PC-9 (cell line): ENCODE data around the gene TRIM43. TPM values are rescaled to one million over a fixed set of nuclear protein-coding genes. Genes with fewer than 3 reads are reported as not detected.
"Not testable (repeated sequence)": the region's sequence is repeated elsewhere in the genome, so short reads cannot be mapped to it uniquely, and the experiment has no call there.

ENCODE experiments used
- BruUV-seq: library from RNA; stranded (reverse); fragments of 400-500 nt; replicated peaks from 2 replicates; lab custom pipeline; 2021; lab: Mats Ljungman, UMichigan
- CTCF ChIA-PET: fragments of 300-600 bp; sonication (Branson Sonifier 250); formaldehyde crosslinking; loops from one replicate; lab custom pipeline; 2022; ENCODE audit warnings: antibody characterized with exemption; lab: Charles Lee
- POLR2A ChIA-PET: fragments of 300-600 bp; sonication (Branson Sonifier 250); formaldehyde crosslinking; loops from one replicate; lab custom pipeline; 2022; ENCODE audit warnings: antibody characterized with exemption; ENCODE audit not compliant: unreplicated experiment; lab: Charles Lee
- DNase-seq, 2 experiments: peaks; one replicate each; pipeline versions ENCODE4 v3.0.0 to v3.0.0-alpha.2; 2015 to 2022; ENCODE audit warnings: mixed read lengths in 1 of 2
- H2AFZ ChIP-seq: fragments of 200-600 bp; sonication (generic); 2 replicates; pipeline ENCODE4 v1.8.1; 2017; ENCODE audit warnings: antibody characterized with exemption
- H3F3A ChIP-seq: fragments of 200-600 bp; sonication (generic); 2 replicates; pipeline ENCODE4 v1.8.1; 2017; ENCODE audit warnings: antibody characterized with exemption, mild to moderate bottlenecking, low read depth; ENCODE audit not compliant: insufficient read depth
- H3K27ac ChIP-seq: fragments of 200-600 bp; sonication (generic); 2 replicates; pipeline ENCODE4 v1.6.1; 2016; ENCODE audit warnings: mixed run types
- H3K27me3 ChIP-seq: fragments of 200-600 bp; sonication (generic); 2 replicates; pipeline ENCODE4 v1.6.1; 2016; ENCODE audit warnings: low read depth, mixed run types; ENCODE audit not compliant: insufficient read depth
- H3K36me3 ChIP-seq: fragments of 200-600 bp; sonication (generic); 2 replicates; pipeline ENCODE4 v1.6.1; 2016; ENCODE audit warnings: low read depth, mixed run types
- H3K4me1 ChIP-seq: fragments of 200-600 bp; sonication (generic); replicated peaks from 2 replicates; pipeline ENCODE4 v1.6.1; 2016; ENCODE audit warnings: mixed run types; ENCODE audit not compliant: insufficient read depth
- H3K4me2 ChIP-seq: fragments of 200-600 bp; sonication (generic); 2 replicates; pipeline ENCODE4 v1.6.1; 2017; ENCODE audit warnings: mixed run types
- H3K4me3 ChIP-seq: fragments of 200-600 bp; sonication (generic); 2 replicates; pipeline ENCODE4 v1.6.1; 2016; ENCODE audit warnings: mixed run types
- H3K79me2 ChIP-seq: fragments of 200-600 bp; sonication (generic); 2 replicates; pipeline ENCODE4 v1.6.1; 2017; ENCODE audit warnings: low read depth, mixed run types
- H3K9me2 ChIP-seq: fragments of 200-600 bp; sonication (generic); 2 replicates; pipeline ENCODE4 v1.8.1; 2017; ENCODE audit warnings: mild to moderate bottlenecking; ENCODE audit not compliant: insufficient read depth
- H3K9me3 ChIP-seq: fragments of 200-600 bp; sonication (generic); 2 replicates; pipeline ENCODE4 v1.8.1; 2016; ENCODE audit warnings: low read depth; ENCODE audit not compliant: insufficient read depth
- H4K20me1 ChIP-seq: fragments of 200-600 bp; sonication (generic); 2 replicates; pipeline ENCODE4 v1.8.1; 2017; ENCODE audit not compliant: insufficient read depth
- intact Hi-C: fragments of 100-400 bp; cut with micrococcal nuclease; formaldehyde crosslinking; loops from one replicate; pipeline ENCODE4 v1.10.0; 2022; ENCODE audit not compliant: unreplicated experiment
- total RNA-seq: library from RNA; stranded (reverse); gene quantifications from 2 replicates; pipeline ENCODE4 v1.2.3, GENCODE V29; 2021

TRIM43 gene
- total RNA-seq, 1 experiment from 2014 or later: not detected

- H3K4me3 ChIP-seq, BruUV-seq, H3K27me3 ChIP-seq, H3F3A ChIP-seq, CTCF ChIA-PET, H4K20me1 ChIP-seq, H3K4me2 ChIP-seq, H3K4me1 ChIP-seq, H3K27ac ChIP-seq, POLR2A ChIA-PET, DNase-seq, H3K36me3 ChIP-seq, H3K9me3 ChIP-seq, intact Hi-C loops, H2AFZ ChIP-seq, H3K9me2 ChIP-seq, H3K79me2 ChIP-seq: not testable (repeated sequence)
Measured at GRCh38 chr2:95595012-95595411, 3.2 kb downstream of the TRIM43 start.

DNA sequence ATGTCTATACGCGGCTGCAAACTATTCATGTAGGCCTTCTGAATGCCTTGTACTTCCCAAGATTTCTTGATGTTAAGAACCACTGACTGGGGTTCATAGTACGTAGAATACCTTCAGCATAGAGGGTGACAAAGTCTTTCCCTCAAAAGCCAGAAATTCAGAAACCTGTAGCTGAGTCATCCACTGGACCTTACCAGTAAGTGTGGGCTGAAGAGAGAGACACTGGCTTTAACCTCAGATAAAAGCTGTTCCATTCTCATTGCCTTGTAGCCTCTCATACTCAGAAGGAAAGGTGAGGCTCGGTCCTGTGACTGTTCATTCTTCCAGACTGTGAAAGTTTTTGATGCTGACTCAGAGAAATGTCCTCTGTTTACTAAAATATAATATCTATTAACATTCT is 9.5 kb downstream of the TRIM43 start:
- H3K27me3 ChIP-seq, DNase-seq, H3K9me3 ChIP-seq, intact Hi-C loops, H4K20me1 ChIP-seq, H3K4me3 ChIP-seq, CTCF ChIA-PET, H3K36me3 ChIP-seq, H3K79me2 ChIP-seq, BruUV-seq, H3K27ac ChIP-seq, H2AFZ ChIP-seq, H3K4me2 ChIP-seq, H3K9me2 ChIP-seq, H3K4me1 ChIP-seq, H3F3A ChIP-seq, POLR2A ChIA-PET: not testable (repeated sequence)

- H3K9me2 ChIP-seq, CTCF ChIA-PET, H3K27me3 ChIP-seq, DNase-seq, H4K20me1 ChIP-seq, H3K36me3 ChIP-seq, H3K27ac ChIP-seq, intact Hi-C loops, H3K4me2 ChIP-seq, H3K9me3 ChIP-seq, H3K4me3 ChIP-seq, H3K4me1 ChIP-seq, BruUV-seq, H3F3A ChIP-seq, POLR2A ChIA-PET, H2AFZ ChIP-seq, H3K79me2 ChIP-seq: not testable (repeated sequence)
Measured at GRCh38 chr2:95602146-95602545, 10.3 kb downstream of the TRIM43 start.

GRCh38 chr2:95608356-95608755 is 16.6 kb downstream of the TRIM43 start:
- H3K9me3 ChIP-seq, H3K27me3 ChIP-seq, H3K79me2 ChIP-seq, H2AFZ ChIP-seq, H3K4me3 ChIP-seq, CTCF ChIA-PET, POLR2A ChIA-PET, DNase-seq, H3K9me2 ChIP-seq, H4K20me1 ChIP-seq, H3F3A ChIP-seq, BruUV-seq, H3K4me1 ChIP-seq, H3K4me2 ChIP-seq, H3K27ac ChIP-seq, H3K36me3 ChIP-seq, intact Hi-C loops: not testable (repeated sequence)

DNA sequence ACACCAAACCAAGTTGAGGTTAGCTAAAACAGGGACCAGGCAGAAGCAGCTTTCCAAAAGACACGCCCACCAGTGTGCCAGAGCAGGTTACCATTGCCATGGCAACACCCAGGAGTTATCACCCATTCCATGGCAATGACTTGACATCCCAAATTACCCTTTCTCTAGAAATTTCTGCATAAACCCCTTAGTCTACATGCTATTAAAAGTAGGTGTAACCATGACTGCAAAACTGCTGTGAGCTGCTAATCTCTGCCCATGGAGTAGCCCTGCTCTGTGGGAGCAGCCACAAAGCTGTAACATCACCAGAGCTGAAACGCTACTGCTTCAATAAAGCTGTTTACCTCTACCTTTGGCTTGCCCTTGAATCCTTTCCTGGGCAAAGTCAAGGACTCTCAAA is 18.0 kb downstream of the TRIM43 start:
- DNase-seq, H2AFZ ChIP-seq, POLR2A ChIA-PET, CTCF ChIA-PET, H3F3A ChIP-seq, H3K36me3 ChIP-seq, H3K27me3 ChIP-seq, H3K79me2 ChIP-seq, BruUV-seq, H3K4me1 ChIP-seq, H3K9me3 ChIP-seq, H3K9me2 ChIP-seq, H3K4me2 ChIP-seq, intact Hi-C loops, H3K27ac ChIP-seq, H3K4me3 ChIP-seq, H4K20me1 ChIP-seq: not testable (repeated sequence)

DNA sequence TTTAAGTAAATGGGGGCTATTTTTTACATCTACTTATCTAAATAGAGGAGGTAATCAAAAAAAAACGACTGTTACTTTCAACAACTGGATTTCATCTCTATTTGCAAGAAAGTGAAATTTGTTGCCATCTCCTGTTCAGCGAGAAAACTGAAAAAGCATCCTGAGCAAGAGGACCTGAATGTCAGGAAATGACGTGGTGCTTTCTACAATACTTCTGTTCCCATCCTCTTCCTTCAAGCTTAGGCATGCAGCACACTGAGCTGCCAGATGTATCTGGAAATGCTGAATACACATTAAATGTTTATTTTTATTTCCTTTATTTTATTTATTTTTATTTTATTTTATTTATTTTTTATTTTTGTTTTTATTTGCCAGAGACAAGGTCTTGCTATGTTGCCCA is 21.2 kb downstream of the TRIM43 start:
- H3K9me2 ChIP-seq, H3K36me3 ChIP-seq, H3K79me2 ChIP-seq, POLR2A ChIA-PET, CTCF ChIA-PET, H3K4me2 ChIP-seq, H3K27ac ChIP-seq, H4K20me1 ChIP-seq, H3K4me1 ChIP-seq, intact Hi-C loops, DNase-seq, H3K27me3 ChIP-seq, H3K9me3 ChIP-seq, H3K4me3 ChIP-seq, BruUV-seq, H2AFZ ChIP-seq, H3F3A ChIP-seq: not testable (repeated sequence)

- H3K4me1 ChIP-seq, DNase-seq, H4K20me1 ChIP-seq, H3K4me3 ChIP-seq, H3K9me2 ChIP-seq, CTCF ChIA-PET, H2AFZ ChIP-seq, POLR2A ChIA-PET, H3K9me3 ChIP-seq, BruUV-seq, H3K27ac ChIP-seq, intact Hi-C loops, H3K36me3 ChIP-seq, H3F3A ChIP-seq, H3K79me2 ChIP-seq, H3K4me2 ChIP-seq, H3K27me3 ChIP-seq: not testable (repeated sequence)
Measured at GRCh38 chr2:95622728-95623127, 30.9 kb downstream of the TRIM43 start.

DNA sequence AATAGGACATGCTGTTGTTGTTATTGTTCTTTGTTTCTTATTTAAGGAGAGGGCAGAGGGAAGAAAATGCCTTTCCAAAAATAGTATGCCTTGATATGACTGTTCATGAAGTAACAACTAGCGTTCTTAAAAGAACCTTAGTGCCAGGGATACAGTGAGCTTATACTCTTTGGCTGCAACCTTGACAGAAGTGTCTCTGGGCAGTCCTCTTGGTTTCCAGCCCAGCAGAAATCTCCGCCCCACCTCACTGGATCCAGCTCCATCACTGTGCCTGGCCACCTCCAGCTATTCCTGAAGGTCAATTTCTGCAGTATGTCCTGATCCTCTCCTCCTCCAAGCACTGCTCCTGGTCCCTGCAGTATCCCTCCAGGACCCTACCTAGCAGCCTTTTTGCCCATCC is 39.2 kb downstream of the TRIM43 start:
- intact Hi-C loops, POLR2A ChIA-PET, CTCF ChIA-PET, H3K9me3 ChIP-seq, H3K9me2 ChIP-seq, H3K4me2 ChIP-seq, H3K4me3 ChIP-seq, H3K27me3 ChIP-seq, H3K36me3 ChIP-seq, H3F3A ChIP-seq, H3K27ac ChIP-seq, BruUV-seq, DNase-seq, H3K79me2 ChIP-seq, H2AFZ ChIP-seq, H4K20me1 ChIP-seq, H3K4me1 ChIP-seq: not testable (repeated sequence)
